ENCODE measurements around the gene TMEM100.

DNA sequence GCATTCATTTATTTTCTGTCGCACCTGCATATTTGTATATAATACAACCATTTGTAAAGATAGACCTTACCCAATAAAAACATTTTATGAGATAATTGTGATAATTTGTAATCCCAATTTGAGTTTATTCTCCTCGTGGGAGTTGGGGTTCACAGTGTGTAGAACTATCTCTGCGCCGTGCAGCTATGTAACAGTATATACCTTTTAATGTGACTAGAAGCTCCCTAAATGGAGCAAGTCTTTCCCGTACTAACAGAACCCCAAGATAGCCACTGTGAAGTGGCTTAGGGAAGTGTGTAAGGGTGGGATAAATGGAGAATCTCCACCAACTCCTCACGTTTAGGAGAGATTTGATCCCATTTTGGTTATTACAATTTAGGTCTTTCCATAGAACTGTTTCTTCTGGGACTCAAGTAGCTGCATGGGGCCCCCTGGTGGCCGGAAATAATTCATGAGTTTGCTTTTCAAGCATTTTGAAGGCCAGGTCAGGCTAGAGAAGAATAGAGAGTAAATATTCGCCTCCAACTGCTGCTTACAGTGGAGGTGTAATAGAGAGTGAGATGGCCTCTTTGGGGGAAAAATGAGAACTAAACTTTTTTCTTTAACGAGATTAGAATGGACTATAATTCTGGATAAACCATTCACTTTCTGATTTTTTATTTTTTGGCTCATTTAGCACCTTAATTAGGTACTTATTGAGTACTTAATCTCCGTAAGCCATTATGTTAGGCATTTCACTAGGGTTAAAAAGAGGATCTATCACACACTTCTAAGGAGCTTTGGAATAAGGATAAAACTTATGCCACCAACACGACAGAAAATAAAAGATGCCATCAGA, 4.5 kb downstream of the TMEM100 start:
- TF ChIP-seq, protein P1, sequence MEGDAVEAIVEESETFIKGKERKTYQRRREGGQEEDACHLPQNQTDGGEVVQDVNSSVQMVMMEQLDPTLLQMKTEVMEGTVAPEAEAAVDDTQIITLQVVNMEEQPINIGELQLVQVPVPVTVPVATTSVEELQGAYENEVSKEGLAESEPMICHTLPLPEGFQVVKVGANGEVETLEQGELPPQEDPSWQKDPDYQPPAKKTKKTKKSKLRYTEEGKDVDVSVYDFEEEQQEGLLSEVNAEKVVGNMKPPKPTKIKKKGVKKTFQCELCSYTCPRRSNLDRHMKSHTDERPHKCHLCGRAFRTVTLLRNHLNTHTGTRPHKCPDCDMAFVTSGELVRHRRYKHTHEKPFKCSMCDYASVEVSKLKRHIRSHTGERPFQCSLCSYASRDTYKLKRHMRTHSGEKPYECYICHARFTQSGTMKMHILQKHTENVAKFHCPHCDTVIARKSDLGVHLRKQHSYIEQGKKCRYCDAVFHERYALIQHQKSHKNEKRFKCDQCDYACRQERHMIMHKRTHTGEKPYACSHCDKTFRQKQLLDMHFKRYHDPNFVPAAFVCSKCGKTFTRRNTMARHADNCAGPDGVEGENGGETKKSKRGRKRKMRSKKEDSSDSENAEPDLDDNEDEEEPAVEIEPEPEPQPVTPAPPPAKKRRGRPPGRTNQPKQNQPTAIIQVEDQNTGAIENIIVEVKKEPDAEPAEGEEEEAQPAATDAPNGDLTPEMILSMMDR (IDR thresholded peaks at IDR 0.05), result peak; percentile 58 to 73 (median 71)
- TF ChIP-seq POLR2AphosphoS5 (IDR thresholded peaks at IDR 0.05), result no peak
- no peak for TF ChIP-seq POLR2A (IDR thresholded peaks at IDR 0.05)
- TF ChIP-seq EP300 (IDR thresholded peaks at IDR 0.05), result no peak

Measured in sigmoid colon (tissue), 4 donors.